Breast epithelium (tissue), 3 donors: ENCODE measurements around the gene PIGW.

ENCODE experiments used
- POLR2A ChIP-seq: fragments of 450-650 bp; IDR thresholded peaks from one replicate; pipeline ENCODE4 v1.6.1; 2016; ENCODE audit warnings: antibody characterized with exemption, mild to moderate bottlenecking, moderate library complexity
- POLR2AphosphoS5 ChIP-seq, 3 donors: sonication (generic); formaldehyde crosslinking; IDR thresholded peaks; one replicate each; pipeline ENCODE4 v1.6.1; 2017; ENCODE audit warnings: antibody characterized with exemption in 3 of 3
- TF ChIP-seq, protein P1 (sequence below), 3 donors: fragments of 450-650 bp; IDR thresholded peaks; one replicate each; pipeline ENCODE4 v1.5.1; 2016 to 2017; ENCODE audit warnings: antibody characterized with exemption in 3 of 3, mild to moderate bottlenecking in 3 of 3, moderate library complexity in 3 of 3

DNA sequence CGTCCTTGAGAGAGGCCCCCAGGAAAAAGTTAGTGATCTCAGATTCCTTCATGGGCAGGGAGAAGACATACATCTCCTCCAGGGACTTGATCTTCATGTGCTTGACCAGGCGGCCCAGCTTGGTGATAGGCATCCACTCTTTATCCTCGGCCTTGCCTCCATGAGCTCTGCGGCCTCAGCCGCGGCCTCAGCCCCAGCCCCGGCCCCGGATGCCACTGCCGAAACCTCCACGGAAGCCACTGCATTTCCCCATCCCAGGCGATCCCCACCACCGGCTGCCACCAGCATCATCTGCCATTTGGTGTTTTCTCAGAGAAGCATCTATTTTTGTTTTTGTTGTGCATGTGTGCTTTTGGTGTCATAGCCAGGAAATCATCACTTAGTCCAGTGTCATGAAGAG is 40.2 kb downstream of the PIGW start:
- TF ChIP-seq POLR2AphosphoS5 (IDR thresholded peaks at IDR 0.05) = no peak
- TF ChIP-seq, protein P1, sequence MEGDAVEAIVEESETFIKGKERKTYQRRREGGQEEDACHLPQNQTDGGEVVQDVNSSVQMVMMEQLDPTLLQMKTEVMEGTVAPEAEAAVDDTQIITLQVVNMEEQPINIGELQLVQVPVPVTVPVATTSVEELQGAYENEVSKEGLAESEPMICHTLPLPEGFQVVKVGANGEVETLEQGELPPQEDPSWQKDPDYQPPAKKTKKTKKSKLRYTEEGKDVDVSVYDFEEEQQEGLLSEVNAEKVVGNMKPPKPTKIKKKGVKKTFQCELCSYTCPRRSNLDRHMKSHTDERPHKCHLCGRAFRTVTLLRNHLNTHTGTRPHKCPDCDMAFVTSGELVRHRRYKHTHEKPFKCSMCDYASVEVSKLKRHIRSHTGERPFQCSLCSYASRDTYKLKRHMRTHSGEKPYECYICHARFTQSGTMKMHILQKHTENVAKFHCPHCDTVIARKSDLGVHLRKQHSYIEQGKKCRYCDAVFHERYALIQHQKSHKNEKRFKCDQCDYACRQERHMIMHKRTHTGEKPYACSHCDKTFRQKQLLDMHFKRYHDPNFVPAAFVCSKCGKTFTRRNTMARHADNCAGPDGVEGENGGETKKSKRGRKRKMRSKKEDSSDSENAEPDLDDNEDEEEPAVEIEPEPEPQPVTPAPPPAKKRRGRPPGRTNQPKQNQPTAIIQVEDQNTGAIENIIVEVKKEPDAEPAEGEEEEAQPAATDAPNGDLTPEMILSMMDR (IDR thresholded peaks at IDR 0.05) = no peak
- no peak for TF ChIP-seq POLR2A
